Ovary (tissue), 3 donors: ENCODE results near the gene NFKB2.

Source experiments
- CTCF ChIP-seq, 3 donors: fragments of 450-650 bp in 2 of 3; fragments of 200-600 bp in 1 of 3; IDR thresholded peaks; one replicate each; pipeline versions ENCODE4 v1.5.1 to v1.8.0; 2016 to 2022; ENCODE audit warnings: antibody characterized with exemption in 3 of 3, mild to moderate bottlenecking in 1 of 3
- EP300 ChIP-seq: sonication (generic); formaldehyde crosslinking; IDR thresholded peaks from one replicate; pipeline ENCODE4 v1.6.1; 2017; ENCODE audit warnings: antibody characterized with exemption
- POLR2A ChIP-seq: fragments of 450-650 bp; IDR thresholded peaks from one replicate; pipeline ENCODE4 v1.6.1; 2017; ENCODE audit warnings: antibody characterized with exemption, mild to moderate bottlenecking, moderate library complexity
- donor health status: DM: no; HTN: no; CAD: no.

GRCh38 chr10:102414749-102415148 lies 19.2 kb downstream of the NFKB2 start:
- TF ChIP-seq CTCF (IDR thresholded peaks at IDR 0.05), result no peak
- TF ChIP-seq POLR2A, result no peak
- no peak for TF ChIP-seq EP300
